Inferior parietal cortex (tissue), 1 donor: ENCODE results near the gene WWC2.
A peak's percentile ranks its signal among the peaks of the same experiment; 100 is the strongest.

Experiments
- DNase-seq: peaks from one replicate; pipeline ENCODE4 v3.0.0-alpha.2; 2016; ENCODE audit errors: extremely low spot score

Gene WWC2

GRCh38 chr4:183098723-183099536 lies at the start of gene WWC2:
Gene WWC2 (plus strand): TSS chr4:183099257. CDS start chr4:183099492, 235 bp downstream.
- DNase-seq, result peak; percentile 61

- no peak for DNase-seq
Measured at GRCh38 chr4:183053681-183054080, 45.4 kb upstream of the WWC2 start.

DNA sequence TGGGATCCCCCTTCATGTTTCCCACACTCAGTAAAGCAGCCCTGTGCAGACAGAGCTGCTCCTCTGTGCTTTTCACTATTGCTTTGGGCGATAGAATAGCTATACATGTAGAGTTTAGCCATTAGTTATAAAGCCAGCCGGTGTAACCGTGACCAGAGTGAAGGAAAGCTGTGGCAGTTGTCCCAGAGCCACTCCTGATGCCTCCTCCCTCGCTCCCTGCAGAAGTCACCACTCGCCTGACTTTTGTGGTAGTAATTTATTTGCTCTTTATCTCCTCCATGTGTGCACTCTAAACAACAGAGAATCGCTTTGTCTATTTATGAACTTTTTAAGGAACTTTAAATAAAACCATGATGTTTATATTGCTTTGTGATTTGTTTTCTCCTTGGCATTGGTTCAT lies 41.8 kb upstream of the WWC2 start:
- no peak for DNase-seq

DNA sequence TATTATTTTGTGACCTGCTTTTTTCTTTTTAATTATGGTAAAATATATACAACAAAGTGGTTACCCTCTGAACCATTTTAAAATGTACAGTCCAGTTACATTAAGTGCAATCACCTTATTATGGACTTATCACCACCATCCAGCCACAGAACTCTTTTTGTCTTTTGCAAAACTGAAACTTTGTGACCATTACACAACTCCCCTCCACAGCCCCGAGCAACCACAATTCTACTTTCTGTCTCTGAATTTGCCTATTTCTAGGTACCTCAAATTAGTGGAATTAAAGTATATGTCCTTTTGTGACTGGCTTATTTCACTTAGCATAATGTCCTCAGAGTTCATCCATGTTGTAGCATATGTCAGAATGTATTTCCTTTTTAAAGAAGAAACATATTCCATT lies 39.3 kb upstream of the WWC2 start:
- DNase-seq, result no peak

DNA sequence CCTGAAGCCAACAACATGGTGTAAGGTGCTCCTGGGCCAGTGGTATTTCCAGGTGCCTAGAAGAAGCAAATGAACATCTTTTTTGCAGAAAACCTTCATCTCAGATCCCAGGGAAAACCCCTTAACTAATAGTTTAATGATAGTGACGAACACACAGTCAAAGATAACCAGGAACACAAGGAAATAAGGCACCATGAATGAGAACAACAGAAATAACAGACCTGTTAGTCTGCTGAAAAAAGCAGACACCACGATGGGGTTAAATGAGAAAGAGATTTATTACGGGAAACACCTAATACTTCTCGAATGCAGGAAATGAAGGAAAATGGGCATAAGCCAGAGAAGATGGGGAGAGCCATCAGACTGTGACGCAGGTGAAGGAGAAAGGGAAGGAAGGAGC lies 30.6 kb upstream of the WWC2 start:
- no peak for DNase-seq

DNA sequence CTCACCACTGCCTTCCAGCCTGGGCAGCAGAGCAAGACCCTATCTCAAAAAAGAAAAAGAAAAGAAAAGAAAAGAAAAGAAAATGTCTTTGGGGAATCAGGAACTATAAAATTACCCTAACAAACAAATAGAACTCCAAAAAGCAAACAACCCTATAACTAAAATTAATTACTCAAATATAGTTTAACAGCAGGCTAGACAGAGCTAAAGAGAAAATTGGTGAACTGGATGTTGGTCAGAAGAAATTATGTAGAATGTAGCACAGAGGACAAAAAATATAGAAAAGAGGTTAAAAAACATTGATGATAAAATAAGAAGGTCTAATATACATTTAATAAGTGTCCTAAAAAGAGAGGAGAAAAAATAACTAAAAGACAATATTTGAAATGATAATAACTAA lies 27.8 kb upstream of the WWC2 start:
- DNase-seq, result no peak

DNA sequence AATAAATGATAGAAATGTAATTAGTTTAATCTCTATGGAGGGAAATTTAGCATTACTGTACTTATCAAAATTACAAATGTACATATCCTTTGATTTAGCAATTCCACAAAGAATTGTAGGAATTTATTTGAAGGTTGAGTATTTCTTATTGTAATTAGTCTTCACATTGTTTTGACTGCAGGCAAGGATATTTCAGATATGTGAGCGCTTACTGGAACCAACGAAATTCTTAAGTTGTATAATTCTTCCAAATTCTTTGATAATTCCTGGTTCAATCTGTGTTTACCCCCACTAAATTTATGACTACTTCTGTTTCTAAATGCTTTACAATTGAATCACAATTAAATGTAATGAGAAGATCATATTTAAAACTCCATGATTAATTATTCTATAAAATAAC lies 26.9 kb upstream of the WWC2 start:
- no peak for DNase-seq

- no peak for DNase-seq
Measured at GRCh38 chr4:183073838-183074145, 25.3 kb upstream of the WWC2 start.

- no peak for DNase-seq
Measured at GRCh38 chr4:183074288-183074990, 24.6 kb upstream of the WWC2 start.

- no peak for DNase-seq
Measured at GRCh38 chr4:183078634-183079033, 20.4 kb upstream of the WWC2 start.

DNA sequence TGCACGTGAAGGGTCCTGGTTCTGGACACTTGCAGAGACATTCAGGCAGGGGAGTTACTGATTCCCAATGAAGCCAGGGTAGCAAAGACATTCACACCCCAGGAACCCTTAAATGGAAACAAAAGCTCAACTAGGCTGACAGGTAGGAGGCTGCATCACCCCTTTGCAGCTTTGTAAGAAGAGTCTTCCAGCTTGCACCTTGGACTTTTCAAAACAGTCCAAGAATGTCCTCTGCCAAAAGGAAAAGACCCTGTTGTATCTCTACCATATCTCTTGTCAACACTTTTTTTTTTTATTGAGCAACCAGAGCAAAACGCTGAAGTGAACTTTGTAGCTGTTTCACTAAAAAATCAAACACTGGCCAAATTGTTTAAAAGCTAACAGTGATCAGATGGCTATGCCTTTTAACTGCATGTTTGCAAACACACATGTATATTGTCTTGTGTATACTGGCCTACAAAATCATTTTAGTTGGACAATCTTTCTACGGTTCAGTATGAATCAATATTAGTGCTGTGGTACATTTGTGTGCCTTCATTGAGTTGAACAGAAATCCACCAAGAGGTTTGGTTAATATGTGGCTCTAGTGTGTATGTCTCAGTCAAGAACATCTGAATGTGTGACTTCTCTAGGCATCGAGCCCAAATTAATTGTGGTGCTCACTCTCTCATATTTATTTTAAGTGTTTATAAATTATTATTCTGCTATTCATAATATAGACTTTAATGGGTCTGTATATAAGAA lies 18.5 kb upstream of the WWC2 start:
- DNase-seq, result no peak

GRCh38 chr4:183081116-183081469 lies 18.0 kb upstream of the WWC2 start:
- no peak for DNase-seq

- DNase-seq, result no peak
Measured at GRCh38 chr4:183082053-183082452, 17.0 kb upstream of the WWC2 start.

- DNase-seq, result no peak
Measured at GRCh38 chr4:183094393-183095198, 4.5 kb upstream of the WWC2 start.

DNA sequence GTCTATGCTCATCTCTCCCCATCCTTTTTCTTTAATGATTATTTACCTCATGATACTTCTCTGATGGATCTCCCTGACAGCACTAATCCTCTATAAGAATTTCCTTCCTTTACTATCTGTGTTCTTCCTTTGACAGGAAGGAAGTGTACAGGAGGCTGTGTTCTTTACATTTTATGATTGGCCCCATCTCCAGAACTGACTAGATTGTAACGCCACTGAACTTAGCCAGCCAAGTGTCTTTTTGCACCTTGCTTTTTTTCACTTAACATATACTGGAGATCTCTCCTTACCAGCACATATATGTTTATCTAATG lies 3.9 kb upstream of the WWC2 start:
- no peak for DNase-seq

GRCh38 chr4:183096276-183096965 lies 2.6 kb upstream of the WWC2 start:
- DNase-seq, result no peak

DNA sequence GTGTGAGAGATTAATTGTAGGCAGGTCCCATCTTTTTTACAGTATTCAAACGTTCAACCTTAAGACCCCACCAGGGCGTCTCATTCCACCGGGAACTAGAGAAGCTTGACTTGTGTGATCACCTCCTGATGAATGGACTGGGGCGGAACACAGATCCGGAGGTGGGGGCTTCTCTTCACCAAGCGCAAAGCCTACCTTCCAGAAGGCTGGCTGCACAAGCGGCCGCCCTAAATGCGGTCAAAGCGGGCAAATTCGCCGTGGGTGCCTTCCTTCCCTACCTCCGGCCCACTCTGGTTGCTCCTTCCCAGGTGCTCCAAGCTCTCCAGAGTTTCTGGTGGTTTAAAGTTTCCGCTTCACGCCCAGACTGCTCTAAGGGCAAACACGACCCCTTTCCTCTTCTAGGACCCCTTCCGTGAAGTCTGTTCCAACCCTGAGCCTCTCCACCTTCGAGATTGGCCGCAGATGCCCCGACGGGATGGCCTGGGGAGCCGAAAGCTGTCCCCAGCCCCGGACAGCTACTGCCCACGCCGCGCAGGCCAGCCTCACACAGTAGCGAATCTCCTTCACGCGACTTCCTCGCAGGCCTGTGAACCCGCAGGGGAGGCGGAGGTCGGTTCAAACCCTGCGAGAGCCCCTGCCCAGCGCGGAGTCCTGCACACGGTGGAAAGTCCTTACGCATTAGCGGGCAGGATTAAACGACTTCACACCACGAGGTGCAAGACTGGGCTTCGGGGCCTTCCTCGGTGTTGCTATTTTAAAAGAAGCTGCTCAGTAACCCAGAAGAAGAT lies 1.6 kb upstream of the WWC2 start:
- no peak for DNase-seq

GRCh38 chr4:183098019-183098722 lies 886 bp upstream of the WWC2 start:
- no peak for DNase-seq

DNA sequence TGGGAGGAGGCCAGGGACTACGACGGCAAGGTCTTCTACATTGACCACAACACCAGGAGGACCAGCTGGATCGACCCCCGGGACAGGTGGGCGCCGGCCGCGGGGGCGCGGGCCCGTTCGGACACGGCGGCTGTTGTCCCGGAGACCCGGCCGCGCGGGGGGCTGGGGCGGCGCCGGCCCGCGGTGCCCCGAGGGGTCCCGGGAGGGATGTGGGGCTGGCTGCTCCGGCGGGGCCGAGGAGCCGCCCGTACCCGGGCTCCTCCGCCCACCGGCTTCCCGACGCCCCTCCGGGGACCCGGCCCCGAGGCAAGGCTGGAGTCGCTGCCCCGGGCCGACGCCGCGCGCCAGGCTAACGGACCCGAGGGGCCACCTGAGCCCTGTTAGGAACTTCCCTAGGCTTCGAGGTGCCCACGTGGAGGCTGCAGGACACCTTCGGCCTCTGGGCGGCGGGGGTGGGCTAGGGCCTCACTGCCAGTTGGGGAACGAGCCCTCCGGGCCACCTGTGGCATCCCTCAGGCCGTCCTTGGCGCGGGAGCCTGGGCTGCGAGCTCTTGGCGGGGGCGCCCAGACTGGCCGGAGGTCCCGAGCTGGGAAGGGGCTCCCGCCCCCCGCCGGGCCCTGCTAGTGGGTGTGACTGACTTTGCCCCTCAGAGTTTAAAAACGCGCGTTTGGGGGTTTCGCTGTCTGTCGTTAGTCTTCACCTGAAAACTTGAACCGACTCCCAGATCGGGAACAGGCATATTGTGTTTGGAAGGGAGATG lies 660 bp downstream of the WWC2 start:
- no peak for DNase-seq

GRCh38 chr4:183100298-183100599 lies 1.2 kb downstream of the WWC2 start:
- no peak for DNase-seq
